Testis (tissue), 2 donors: ENCODE data around the gene TEKTIP1.
"Not testable (repeated sequence)": the region's sequence is repeated elsewhere in the genome, so short reads cannot be mapped to it uniquely, and the experiment has no call there.

Source experiments
- CTCF ChIP-seq, 3 experiments: fragments of 450-650 bp in 2 of 3; fragments of 200-600 bp in 1 of 3; sonication (generic) in 1 of 3; IDR thresholded peaks; one replicate each; pipeline ENCODE4 v1.5.1; 2016 to 2019; ENCODE audit warnings: antibody characterized with exemption in 3 of 3, mild to moderate bottlenecking in 2 of 3, moderate library complexity in 1 of 3
- POLR2A ChIP-seq: fragments of 450-650 bp; IDR thresholded peaks from one replicate; pipeline ENCODE4 v1.6.1; 2017; ENCODE audit warnings: antibody characterized with exemption, mild to moderate bottlenecking, moderate library complexity

GRCh38 chr19:3508121-3508661 is 30.8 kb upstream of the TEKTIP1 start:
- TF ChIP-seq CTCF (IDR thresholded peaks at IDR 0.05); POLR2A: not testable (repeated sequence)
